Hematopoietic multipotent progenitor cell treated with erythropoietin and hydrocortisone succinate and interleukin-3 and kit ligand, for 6 days (in vitro differentiated cells): ENCODE data around the gene TCF7.
A peak's percentile ranks its signal among the peaks of the same experiment; 100 is the strongest.

Experiments
- DNase-seq: peaks from one replicate; pipeline ENCODE4 v3.0.0-alpha.2; 2015

The TCF7 gene

GRCh38 chr5:134091626-134092121 is 22.8 kb upstream of the TCF7 start:
- no peak for DNase-seq

- DNase-seq = no peak
Measured at GRCh38 chr5:134092875-134093274, 21.6 kb upstream of the TCF7 start.

- no peak for DNase-seq
Measured at GRCh38 chr5:134093351-134093750, 21.1 kb upstream of the TCF7 start.

GRCh38 chr5:134095293-134095692 is 19.2 kb upstream of the TCF7 start:
- no peak for DNase-seq

GRCh38 chr5:134095887-134096589 is 18.4 kb upstream of the TCF7 start:
- no peak for DNase-seq

- no peak for DNase-seq
Measured at GRCh38 chr5:134097211-134097749, 17.2 kb upstream of the TCF7 start.

- no peak for DNase-seq
Measured at GRCh38 chr5:134098690-134099089, 15.8 kb upstream of the TCF7 start.

- no peak for DNase-seq
Measured at GRCh38 chr5:134099288-134099872, 15.1 kb upstream of the TCF7 start.

GRCh38 chr5:134099939-134100282 is 14.6 kb upstream of the TCF7 start:
- DNase-seq = no peak

- no peak for DNase-seq
Measured at GRCh38 chr5:134100283-134101091, 14.0 kb upstream of the TCF7 start.

GRCh38 chr5:134101686-134102439 is 12.6 kb upstream of the TCF7 start:
- DNase-seq = peak; percentile 68

- no peak for DNase-seq
Measured at GRCh38 chr5:134103397-134103796, 11.1 kb upstream of the TCF7 start.

- DNase-seq = no peak
Measured at GRCh38 chr5:134103998-134104654, 10.4 kb upstream of the TCF7 start.

GRCh38 chr5:134106991-134107701 is 7.3 kb upstream of the TCF7 start:
- no peak for DNase-seq

- no peak for DNase-seq
Measured at GRCh38 chr5:134107779-134108178, 6.7 kb upstream of the TCF7 start.

GRCh38 chr5:134110382-134110781 is 4.1 kb upstream of the TCF7 start:
- DNase-seq = no peak

GRCh38 chr5:134111741-134112647 is 2.5 kb upstream of the TCF7 start:
- no peak for DNase-seq

GRCh38 chr5:134112726-134113362 is 1.6 kb upstream of the TCF7 start:
- no peak for DNase-seq

- DNase-seq = no peak
Measured at GRCh38 chr5:134113363-134113889, 1.1 kb upstream of the TCF7 start.
